Endothelial cell (in vitro differentiated cells): ENCODE results near the gene GATC. TPM values are rescaled to one million over a fixed set of nuclear protein-coding genes. Genes with fewer than 3 reads are reported as not detected.

Experiments used
- DNase-seq: peaks from one replicate; pipeline ENCODE4 v3.0.0; 2021; ENCODE audit warnings: low spot score
- H3K27ac Mint-ChIP-seq: one replicate; pipeline ENCODE4 v1.8.0; 2021; ENCODE audit warnings: mixed read lengths, inconsistent platforms; ENCODE audit not compliant: unreplicated experiment
- H3K27me3 Mint-ChIP-seq: one replicate; pipeline ENCODE4 v1.8.0; 2021; ENCODE audit warnings: mild to moderate bottlenecking, moderate library complexity, mixed read lengths, inconsistent platforms; ENCODE audit not compliant: unreplicated experiment
- H3K36me3 Mint-ChIP-seq: one replicate; pipeline ENCODE4 v1.8.0; 2021; ENCODE audit warnings: mild to moderate bottlenecking, low read depth, mixed read lengths, inconsistent platforms; ENCODE audit not compliant: unreplicated experiment
- H3K4me1 Mint-ChIP-seq: one replicate; pipeline ENCODE4 v1.8.0; 2021; ENCODE audit warnings: mild to moderate bottlenecking, mixed read lengths, inconsistent platforms; ENCODE audit not compliant: unreplicated experiment
- H3K4me3 Mint-ChIP-seq: one replicate; pipeline ENCODE4 v1.8.0; 2021; ENCODE audit warnings: mild to moderate bottlenecking, mixed read lengths, inconsistent platforms; ENCODE audit not compliant: unreplicated experiment
- H3K9me3 Mint-ChIP-seq: one replicate; pipeline ENCODE4 v1.8.0; 2021; ENCODE audit warnings: mixed read lengths, inconsistent platforms; ENCODE audit not compliant: unreplicated experiment
- CTCF ChIP-seq: fragments of 200-600 bp; sonication (generic); IDR thresholded peaks from one replicate; pipeline ENCODE4 v1.5.0; 2021; ENCODE audit warnings: antibody characterized with exemption; ENCODE audit not compliant: unreplicated experiment
- total RNA-seq: library from RNA; stranded (reverse); fragmentation: NEBNext Ultra II Directional; extraction: Animal tissue kit (Norgen Biotek cat#: 25700); gene quantifications from one replicate; pipeline ENCODE4 v1.2.1, GENCODE V29; 2021; ENCODE audit not compliant: unreplicated experiment

Gene GATC
- total RNA-seq, 1 donor from 2014 or later: 25.5 TPM

DNA sequence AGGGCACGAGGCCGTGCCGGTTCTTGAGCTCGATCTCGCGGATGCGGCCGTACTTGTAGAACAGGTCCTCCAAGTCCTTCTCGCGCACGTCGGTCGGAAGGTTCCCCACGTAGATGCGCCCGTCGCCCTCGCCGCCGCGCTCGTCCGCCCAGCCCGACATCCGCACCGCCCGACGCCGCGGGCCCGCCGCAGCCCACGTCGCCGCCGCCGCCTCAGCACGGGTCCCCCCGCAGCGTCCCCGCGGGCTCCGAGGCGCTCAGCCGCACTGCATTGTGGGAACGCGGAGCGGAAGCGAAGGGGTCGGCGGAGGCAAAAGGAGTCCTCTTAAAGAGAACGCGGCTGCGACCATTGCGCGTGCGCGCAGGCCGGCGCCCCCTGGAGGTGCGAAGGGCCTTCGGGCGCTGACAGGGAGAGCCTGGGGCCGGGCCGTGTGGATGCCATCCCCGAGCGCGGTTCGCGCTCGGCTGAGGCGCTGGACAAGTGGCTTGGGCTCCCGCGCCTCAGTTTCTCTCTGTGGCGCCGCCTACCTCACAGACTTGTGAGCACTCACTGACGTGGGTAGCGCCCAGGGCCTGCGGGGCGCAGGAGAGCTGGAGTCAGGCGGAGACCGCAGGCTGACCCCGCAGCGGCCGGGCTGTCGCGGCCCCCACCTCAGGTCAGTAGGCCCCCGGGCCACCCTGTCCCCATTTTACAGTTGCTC lies 23.4 kb downstream of the GATC start, which contains the start of gene SRSF9:
Gene SRSF9 (minus strand): TSS at position 299 of the 700 bp plus-strand sequence. CDS start 139 bp downstream, at position 160.
- Mint-ChIP-seq H3K4me1 (peaks cover 11% of the 10 kb centered on the region), H3K36me3 (peaks cover 13% of the 10 kb centered on the region), H3K27me3 (peaks cover 3% of the 10 kb centered on the region), H3K9me3 (no peaks in the 10 kb centered on the region), H3K4me3 (peak within 1 kb of the TSS; percentile 95), H3K27ac (peak within 1 kb of the TSS; percentile 93)
- peak; percentile 97 for DNase-seq
- TF ChIP-seq CTCF: peak; percentile 73

- Mint-ChIP-seq H3K27me3 (peaks cover 3% of the 10 kb centered on the region), H3K4me1 (peaks cover 15% of the 10 kb centered on the region), H3K27ac (peak overlapping the region; percentile 26), H3K9me3 (no peaks in the 10 kb centered on the region), H3K36me3 (peaks cover 9% of the 10 kb centered on the region), H3K4me3 (peak overlapping the region; percentile 95)
- DNase-seq: no peak
- no peak for TF ChIP-seq CTCF
Observed at GRCh38 chr12:120470150-120470784, 24.0 kb downstream of the GATC start.

GRCh38 chr12:120472521-120472920 lies 26.3 kb downstream of the GATC start:
- H3K4me3 Mint-ChIP-seq: no peak overlapping the region
- H3K9me3 Mint-ChIP-seq: no peaks in the 10 kb centered on the region
- no peak for TF ChIP-seq CTCF

DNA sequence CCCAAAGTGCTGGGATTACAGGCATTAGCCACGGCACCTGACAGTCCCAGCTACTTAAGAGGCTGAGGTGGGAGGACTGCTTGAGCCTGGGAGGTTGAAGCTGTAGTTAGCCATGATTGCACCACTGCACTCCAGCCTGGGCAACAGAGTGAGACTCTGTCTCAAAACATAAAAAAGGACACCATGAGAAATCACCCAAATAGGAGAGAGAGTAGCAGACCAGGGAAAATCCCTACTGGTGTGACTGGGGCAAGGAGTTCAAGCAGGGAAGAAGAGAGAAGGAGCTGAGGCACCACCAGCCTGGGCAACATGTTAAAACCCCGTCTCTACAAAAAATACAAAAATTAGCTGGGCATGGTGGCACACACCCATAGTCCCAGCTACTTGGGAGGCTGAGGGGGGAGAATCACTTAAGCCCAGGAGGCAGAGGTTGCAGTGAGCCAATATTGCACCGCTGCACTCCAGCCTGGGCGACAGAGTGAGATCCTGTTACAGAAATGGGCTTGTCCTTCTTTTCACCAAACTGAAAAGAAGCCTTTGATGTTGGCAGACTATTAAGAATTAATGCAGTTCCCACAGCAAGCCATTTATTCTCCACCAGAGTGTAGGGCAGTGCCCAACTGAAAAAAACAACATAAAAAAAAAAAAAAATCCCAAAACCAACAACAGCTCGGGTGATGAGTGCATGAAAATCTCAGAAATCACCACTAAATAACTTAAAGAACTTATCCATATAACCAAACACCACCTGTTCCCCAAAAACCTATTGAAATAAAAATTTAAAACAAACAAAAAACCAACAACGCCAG lies 27.8 kb downstream of the GATC start:
- peaks cover 15% of the 10 kb centered on the region for H3K4me1 Mint-ChIP-seq
- H3K4me3 Mint-ChIP-seq: no peak overlapping the region
- no peaks in the 10 kb centered on the region for H3K9me3 Mint-ChIP-seq
- H3K27me3 Mint-ChIP-seq: peaks cover 3% of the 10 kb centered on the region
- H3K27ac Mint-ChIP-seq: no peak overlapping the region
- H3K36me3 Mint-ChIP-seq: no peaks in the 10 kb centered on the region
- TF ChIP-seq CTCF: no peak
- DNase-seq: no peak

More at GRCh38 chr12:120472521-120472920, 26.3 kb downstream of the GATC start:
- Mint-ChIP-seq H3K27ac (no peak overlapping the region), H3K4me1 (peaks cover 19% of the 10 kb centered on the region), H3K27me3 (peaks cover 3% of the 10 kb centered on the region), H3K36me3 (peaks cover 2% of the 10 kb centered on the region)
- DNase-seq: no peak
